ENCODE data around the gene PIGU.

DNA sequence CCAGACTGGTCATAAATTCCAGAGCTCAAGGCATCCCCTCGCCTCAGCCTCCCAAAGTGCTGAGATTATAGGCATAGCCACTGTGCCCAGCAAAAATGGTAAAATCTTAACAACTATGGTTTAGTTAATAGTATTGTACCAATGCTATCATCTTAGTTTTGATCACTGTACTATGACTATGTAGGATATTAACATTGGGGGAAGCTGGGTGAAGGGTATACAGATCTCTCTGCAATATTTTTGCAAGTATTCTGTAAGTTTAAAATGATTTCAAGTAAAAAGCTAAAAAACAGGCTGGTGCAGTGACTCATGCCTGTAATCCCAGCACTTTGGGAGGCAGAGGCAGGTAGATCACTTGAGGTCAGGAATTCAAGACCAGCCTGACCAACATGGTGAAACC lies 7.8 kb downstream of the PIGU start:
- TF ChIP-seq CTCF (IDR thresholded peaks at IDR 0.05) (no peak), EP300 (IDR thresholded peaks at IDR 0.05) (no peak), POLR2A (IDR thresholded peaks at IDR 0.05) (no peak), POLR2AphosphoS5 (IDR thresholded peaks at IDR 0.05) (no peak)
